CD4-positive, alpha-beta T cell treated with Interleukin-1 beta for 1 hour (primary cell): ENCODE results near the gene DYRK3.
"Not testable (repeated sequence)": the region's sequence is repeated elsewhere in the genome, so short reads cannot be mapped to it uniquely, and the experiment has no call there.

Experiments used
- DNase-seq, 2 donors: peaks; one replicate each; pipeline ENCODE4 v3.0.0-alpha.2; 2020 to 2022

Gene DYRK3

DNA sequence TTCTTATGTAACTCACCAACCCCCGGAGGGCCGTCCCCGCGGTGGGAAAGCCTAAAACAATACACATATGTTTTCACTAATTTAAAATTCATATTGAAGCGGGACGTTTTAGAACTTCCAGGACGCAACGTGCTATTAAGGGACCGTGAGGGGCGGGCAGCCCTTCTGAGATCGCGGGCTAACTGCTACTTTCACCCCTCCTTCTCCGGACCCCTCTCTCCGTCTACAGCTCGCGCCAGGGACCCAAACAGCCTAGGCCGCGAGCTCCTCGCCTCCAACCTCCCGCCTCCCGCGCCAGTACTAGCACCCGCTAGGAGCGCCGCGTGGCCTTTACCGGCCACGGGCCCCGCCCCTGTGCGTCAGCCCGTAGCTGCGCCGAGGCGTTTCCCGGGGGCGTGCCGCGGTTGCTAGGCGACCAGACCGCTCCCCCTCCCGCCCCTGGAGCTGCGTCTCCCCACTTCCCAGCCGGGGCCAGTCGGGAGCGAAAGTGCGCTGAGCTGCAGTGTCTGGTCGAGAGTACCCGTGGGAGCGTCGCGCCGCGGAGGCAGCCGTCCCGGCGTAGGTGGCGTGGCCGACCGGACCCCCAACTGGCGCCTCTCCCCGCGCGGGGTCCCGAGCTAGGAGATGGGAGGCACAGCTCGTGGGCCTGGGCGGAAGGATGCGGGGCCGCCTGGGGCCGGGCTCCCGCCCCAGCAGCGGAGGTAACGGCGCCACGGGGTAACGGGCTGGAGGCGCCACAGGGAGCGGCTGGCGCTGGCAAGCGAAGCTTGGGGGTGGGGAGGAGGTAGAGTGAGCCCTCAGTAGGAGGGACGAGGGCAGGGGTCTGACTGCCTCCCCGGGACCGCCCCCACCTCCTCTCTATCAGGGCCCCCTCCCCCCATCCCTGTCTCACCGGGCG lies at the start of gene DYRK3:
DYRK3 (plus strand) TSS at position 457 of the 898 bp plus-strand sequence; CDS start at position 625, 168 bp downstream.
- DNase-seq: peak; percentile 89 to 90

DNA sequence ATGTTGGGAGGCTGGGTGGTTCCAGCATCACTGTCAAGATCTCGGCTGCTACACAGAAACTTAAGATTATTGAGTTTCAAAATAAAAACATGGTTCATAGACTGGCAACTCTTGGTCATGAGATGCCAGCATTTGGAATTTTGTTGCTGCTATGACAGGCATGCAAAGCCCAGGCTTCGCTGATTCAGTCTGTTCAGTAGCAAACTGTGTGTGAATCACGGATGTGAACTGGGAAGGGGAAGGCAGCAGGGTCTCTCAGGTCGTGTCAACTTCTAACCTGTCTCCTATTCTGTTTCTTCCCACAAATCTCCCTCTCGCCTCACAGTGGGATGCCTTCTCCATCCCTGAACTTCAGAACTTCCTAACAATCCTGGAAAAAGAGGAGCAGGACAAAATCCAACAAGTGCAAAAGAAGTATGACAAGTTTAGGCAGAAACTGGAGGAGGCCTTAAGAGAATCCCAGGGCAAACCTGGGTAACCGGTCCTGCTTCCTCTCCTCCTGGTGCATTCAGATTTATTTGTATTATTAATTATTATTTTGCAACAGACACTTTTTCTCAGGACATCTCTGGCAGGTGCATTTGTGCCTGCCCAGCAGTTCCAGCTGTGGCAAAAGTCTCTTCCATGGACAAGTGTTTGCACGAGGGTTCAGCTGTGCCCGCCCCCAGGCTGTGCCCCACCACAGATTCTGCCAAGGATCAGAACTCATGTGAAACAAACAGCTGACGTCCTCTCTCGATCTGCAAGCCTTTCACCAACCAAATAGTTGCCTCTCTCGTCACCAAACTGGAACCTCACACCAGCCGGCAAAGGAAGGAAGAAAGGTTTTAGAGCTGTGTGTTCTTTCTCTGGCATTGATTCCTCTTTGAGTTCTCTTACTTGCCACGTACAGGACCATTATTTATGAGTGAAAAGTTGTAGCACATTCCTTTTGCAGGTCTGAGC lies 48.6 kb upstream of the DYRK3 start:
- no peak for DNase-seq

DNA sequence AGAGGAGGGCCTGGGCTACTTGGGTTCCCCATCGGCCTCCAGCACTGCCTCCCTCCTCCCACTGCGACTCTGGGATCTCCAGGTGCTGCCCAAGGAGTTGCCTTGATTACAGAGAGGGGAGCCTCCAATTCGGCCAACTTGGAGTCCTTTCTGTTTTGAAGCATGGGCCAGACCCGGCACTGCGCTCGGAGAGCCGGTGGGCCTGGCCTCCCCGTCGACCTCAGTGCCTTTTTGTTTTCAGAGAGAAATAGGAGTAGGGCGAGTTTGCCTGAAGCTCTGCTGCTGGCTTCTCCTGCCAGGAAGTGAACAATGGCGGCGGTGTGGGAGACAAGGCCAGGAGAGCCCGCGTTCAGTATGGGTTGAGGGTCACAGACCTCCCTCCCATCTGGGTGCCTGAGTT lies 47.4 kb upstream of the DYRK3 start:
- DNase-seq: no peak

DNA sequence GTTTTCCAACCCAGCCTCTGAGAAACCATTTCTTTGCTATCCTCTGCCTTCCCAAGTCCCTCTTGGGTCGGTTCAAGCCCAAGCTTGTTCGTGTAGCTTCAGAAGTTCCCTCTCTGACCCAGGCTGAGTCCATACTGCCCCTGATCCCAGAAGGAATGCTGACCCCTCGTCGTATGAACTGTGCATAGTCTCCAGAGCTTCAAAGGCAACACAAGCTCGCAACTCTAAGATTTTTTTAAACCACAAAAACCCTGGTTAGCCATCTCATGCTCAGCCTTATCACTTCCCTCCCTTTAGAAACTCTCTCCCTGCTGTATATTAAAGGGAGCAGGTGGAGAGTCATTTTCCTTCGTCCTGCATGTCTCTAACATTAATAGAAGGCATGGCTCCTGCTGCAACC lies 46.8 kb upstream of the DYRK3 start:
- DNase-seq: no peak

DNA sequence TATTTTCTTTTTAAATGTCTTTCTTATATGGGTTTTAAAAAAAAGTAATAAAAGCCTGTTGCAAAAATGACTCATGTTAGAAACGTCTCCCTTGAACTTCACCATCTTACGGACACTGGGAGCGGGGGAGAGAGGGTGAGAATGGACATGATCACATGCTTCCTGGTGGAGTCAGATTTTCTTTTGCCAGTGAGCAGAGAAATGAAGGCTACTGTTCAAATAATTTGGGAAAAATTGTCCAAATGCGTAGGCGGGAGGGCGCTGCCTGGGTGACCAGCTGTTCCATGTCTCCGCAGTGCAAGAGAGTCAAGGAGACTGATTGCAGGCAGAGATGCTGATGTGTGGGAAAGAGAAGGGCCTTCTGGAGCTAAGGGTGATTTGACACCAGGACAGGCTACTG lies 46.1 kb upstream of the DYRK3 start:
- DNase-seq: no peak

DNA sequence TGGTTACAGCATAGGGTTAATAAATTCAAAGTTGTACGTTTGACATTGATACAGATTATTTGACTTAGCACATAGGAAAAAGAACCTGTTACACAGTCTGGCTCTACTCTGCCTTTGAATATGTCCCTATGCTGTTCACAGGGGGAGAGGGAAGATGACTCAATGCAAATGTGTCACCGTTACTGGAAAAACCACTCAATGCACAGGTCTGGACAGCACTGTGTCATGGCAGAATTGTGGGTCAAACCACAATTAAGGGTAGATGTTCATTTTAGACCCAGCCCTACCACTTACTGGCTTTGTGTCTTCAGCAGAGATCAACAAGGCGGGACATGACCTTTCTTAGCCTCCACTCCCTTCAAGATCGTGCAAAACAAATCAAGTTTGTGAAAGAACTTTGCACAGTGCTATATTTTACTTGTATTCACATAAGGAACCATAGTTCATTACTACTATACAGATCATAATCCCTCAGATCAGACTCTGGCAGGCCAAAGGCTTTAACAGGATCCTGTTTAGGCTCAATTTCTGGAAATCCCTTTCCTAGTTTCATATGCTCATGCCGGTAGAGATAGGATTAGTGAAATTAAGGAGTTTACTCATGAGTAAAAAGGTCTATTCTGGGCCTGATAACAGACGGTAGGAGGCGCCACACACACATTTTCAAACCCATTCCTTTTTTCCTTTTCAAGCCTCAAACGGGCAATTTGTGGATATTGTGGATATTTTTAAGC lies 45.1 kb upstream of the DYRK3 start:
- peak; percentile 30 to 54 for DNase-seq

DNA sequence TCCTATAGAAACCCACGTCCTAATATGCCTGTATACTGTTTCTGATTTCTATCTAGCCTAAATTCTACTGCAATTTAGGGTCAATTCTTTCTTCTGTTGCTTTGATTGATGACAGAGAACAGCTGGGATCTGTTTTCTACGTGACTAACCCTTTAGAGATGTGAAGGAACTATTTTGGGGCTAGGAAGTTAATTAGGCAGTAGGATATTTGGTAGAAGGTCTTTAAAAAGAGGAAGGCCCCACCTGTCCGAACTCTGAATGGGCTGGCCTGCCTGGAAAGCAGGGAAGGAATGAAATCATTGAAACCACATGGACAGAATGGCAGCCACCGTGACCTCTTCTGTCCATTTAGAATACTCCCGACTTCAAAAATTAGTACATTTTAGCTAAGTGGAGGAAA lies 44.1 kb upstream of the DYRK3 start:
- DNase-seq: no peak

DNA sequence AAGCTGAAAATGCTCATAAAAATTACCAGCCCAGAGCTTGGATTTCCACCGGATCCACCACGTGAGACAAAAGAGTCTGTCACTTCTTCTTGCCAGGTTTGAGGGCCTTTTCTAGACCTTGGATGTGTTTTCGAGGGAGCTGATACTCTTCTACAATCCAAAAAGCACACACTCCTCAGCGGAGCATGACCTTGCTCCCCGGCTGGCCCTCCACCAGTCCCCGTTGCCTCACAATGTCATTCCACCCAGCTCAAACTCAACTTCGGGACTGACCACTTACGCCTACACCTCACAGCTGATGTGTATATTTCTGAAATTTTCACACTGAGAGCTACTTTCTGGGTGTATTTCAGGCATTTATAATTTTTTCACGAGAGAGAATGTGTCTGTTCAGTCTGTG lies 43.6 kb upstream of the DYRK3 start:
- DNase-seq: no peak

DNA sequence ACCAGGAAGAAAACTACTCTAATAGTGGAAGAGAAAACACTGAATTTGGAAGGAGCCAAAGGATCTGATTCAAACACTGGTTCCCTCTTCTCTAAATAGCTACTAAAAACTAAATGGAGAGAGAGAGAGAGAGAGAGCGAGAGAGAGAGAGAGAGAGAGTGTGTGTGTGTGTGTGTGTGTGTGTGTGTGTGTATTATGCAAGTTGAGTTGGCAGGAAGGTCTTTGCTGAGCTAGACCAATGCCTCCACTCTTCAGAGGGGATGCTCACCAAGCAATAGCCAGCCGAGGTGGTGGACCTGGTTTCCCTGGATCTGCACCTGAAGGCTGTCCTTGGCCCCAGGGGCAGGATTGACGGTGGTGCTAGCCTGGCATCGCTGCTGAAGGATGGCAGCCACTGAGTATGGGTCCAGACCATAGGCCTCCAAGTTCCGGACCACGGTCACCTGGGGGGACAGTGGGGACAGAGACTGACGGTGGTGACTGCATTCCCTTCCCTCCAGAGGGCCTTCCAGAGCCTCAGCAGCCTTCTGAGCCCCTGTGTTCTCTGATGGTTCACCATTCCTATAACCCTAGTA lies 41.9 kb upstream of the DYRK3 start:
- DNase-seq: no peak

DNA sequence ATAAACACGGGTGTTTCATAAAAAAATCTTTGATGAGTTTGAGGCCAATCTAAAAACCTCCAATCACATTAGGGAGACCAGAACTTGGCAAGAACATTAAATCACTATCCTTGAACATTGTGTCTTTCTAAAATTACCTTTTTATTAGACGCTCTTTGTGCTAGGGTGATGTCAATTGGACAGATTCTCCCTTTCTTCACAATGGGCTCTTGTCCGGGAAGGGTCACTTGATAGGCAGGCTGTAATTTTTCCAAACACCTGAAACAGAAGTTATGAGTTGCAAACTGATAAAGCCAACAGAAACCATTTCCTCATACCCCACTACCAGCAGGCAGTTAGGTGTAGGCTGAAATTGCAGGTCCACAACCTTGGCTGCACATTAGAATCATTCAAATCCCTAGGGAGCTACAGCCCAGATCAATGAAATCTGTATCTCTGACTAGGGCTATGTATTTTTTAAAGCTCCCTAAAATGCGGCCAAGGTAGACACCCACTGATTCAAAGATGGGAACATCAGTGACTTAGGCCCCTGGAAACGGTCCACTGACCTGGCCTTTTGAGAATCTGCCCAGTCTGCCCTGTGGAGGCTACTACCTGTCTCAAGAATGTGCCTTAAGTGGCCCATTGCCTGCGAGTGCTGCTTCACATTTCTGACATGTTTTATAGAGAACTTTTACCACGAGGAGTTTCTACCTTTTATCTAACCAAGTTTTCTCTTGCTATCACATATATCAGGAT lies 39.6 kb upstream of the DYRK3 start:
- DNase-seq: no peak

DNA sequence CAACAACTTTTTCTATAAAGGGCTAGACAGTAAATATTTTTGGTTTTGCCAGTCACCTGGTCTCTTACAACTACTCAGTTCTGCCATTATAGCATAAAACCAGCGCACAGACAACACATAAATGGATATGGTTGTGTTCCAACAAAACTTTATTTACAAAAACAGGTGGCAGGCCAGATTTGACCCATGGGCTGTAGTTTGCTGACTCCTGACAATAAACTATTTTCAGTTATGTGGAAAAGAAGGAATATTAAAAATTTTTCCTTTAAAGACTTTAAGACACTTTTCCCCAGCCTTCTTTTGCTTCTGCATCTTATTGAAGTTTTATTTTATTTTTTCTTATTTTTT lies 39.0 kb upstream of the DYRK3 start:
- DNase-seq: no peak

DNA sequence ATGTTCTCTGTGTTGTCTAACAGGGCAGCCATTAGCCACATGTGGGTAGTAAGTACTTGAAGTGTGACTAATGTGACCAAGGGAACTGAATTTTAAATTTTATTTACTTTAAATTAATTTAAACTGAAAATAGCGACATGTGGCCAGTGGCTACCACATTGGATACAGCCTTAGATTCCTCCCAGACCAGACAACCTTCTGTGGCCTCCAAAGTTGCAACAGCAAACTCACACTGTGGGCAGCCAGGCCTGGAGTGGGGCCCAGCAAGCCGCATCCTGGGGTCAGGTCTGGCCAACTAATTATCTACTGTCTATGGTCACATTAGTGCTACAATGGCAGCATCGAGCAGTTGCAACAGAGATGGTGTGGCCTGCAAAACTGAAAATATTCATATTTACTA lies 34.8 kb upstream of the DYRK3 start:
- DNase-seq: no peak

DNA sequence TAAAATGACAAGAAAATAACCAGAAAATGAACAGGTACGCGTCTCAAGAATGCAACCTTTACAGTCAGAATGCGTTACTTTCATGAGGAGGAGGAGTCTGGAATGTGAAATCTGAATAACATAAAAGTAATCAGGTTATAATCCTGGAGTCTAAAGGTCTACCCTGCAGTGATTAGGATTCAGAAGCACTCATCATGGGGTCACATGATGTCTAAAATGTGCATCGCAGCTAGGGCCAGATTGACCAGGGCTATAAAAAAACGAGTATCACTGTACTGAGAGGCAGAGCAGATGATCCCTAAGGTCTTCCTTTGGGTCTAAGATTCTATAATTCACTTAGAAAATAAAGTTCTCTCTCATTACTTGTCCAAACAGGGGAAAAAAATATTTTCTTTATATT lies 30.5 kb upstream of the DYRK3 start:
- no peak for DNase-seq

DNA sequence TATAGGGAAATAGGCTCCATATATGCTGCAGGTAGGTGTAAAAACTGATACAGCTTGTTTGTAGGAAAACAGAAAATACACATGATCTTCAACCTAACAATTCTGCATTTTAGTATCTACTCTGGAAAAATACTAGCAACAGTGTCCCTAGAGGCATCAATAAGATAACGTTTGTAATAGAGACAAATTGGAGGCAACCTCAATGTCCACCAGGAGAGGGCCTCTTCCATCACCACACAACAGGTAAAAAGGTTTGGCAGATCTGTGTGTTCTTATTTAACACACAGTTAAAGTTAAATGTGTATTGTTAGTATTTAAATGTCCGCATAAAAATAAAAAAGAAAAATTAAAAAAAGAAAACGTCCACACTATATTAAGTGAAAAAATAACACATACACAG lies 28.5 kb upstream of the DYRK3 start:
- no peak for DNase-seq

DNA sequence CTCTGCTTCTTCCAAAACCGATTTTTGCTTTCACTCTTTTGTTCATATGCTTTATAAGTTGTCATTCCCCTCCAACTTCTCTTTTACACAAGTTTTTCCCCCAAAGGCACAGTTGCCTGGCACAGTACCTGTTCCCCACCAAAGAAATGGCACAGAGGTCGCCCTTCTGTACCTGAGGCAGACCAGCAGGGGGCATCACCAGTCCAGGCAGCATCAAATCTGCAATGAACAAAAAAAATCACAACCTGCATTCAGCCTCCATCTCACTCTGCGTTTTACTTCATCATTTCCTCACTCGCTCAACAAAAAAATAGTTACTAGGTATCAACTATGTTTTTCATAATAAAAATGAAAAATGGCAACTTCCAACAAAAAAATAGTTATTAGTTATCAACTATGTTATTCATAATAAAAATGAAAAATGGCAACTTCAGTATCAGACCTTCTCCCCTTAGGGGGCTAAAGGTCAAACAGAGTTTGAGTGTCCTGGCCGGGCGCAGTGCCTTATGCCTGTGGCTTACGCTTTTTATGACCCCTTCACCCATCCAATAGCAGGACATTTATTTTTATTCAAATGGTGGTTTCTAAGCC lies 27.1 kb upstream of the DYRK3 start:
- peak; percentile 50 to 65 for DNase-seq

DNA sequence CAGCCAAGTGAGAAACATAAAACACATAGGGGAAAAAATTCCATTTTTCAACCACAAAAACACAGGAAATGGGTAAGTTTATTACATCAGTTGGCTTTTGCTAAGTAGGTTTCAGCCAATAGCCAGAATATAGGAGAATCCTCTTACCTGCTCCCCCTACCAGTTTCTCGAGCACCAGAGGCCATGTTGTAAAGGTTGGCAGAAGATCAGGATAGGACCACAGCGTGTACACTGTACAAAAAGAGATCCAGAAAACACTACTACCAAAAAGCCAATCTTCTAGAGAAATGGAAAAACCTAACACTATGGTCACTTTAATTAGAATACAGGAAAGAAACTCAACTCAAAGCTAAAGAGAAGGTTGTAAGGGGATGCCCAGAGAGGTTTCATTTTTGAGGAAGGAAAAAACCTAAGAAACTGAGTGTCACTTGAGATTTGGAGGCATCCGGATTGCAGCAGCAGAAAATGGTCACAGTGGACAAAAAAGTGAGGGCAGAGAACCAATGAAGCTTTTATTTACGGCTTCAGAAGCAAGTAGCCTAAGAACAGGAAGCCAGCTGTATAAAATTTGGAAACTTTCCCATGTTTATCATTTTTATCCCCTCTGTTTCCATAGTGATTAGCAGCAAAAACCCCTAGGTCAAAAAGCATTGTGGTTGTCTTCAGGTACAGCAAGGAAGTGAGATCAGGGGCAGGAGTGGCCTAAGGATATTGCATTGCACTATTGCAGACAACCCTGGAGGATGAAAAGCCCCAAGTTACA lies 25.9 kb upstream of the DYRK3 start:
- no peak for DNase-seq

DNA sequence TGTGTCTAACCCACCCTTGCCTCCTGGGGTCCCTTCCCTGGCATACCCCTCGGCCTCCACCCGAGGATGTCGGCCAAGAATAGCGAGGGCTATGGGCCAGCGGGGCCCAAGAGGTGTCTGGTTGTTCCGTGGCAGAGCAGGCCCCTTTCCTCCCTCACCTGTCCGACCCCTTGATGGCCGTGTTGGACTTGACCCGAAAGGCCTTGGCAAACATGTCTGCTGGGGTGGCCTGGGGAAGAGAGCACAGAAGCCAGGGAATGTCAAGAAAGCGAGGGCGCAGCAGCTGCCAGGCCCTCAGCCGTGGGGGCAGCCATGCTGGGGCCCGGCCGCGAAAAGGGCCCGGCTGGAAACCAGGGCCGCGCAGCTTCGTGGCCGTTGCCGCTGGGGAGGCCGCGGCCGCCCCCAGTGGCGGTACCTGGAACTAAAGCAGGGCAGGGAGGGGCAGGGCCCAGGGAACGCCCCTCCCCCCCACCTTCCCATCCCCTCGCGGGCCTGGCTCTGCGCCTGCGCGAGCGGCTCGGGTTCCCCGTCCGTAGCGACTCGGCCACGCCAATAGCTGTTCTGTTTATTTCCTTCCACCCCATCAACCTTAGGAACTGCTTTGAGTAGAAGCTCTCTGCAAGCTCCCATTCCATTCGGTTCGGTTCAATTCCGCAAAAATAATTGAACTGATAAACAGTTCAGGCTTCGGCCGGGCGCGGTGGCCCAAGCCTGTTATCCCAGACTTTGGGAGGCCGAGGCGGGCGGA lies 23.0 kb upstream of the DYRK3 start, which contains the start of gene EIF2D:
EIF2D (minus strand) TSS at position 337 of the 748 bp plus-strand sequence; CDS start at position 214, 123 bp downstream.
- peak; percentile 94 to 95 for DNase-seq

DNA sequence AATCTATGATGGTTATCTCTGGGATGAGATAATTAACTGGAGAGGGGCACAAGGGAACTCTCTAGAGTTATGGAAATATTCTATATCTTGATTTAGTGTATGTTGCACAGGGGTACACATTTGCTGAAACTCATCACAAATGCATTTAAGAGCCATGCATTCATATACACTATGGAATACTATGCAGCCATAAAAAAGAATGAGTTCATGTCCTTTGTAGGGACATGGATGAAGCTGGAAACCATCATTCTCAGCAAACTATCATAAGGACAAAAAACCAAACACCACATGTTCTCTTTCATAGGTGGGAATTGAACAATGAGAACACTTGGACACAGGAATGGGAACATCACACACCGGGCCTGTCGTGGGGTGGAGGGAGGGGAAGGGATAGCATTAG lies 8.9 kb upstream of the DYRK3 start:
- DNase-seq: not testable (repeated sequence)

DNA sequence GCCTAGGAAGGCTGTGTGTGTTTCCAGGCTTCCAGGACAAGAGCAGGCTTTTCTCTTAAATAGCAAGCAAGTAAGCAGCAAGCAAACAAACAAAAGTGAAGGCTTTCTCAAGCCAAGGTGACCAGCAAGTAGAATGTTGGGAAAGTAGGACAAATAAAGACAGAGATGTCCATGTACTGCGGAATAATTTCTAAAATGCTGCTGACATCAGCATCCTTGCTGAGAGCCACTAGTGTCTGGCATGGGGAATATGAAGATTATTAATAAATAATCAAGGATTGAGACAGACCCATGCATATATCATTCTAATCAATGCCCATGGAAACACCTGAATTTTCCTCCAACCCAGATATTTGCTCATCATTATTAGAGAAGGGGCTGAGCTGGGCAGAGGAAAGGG lies 6.4 kb upstream of the DYRK3 start:
- no peak for DNase-seq

DNA sequence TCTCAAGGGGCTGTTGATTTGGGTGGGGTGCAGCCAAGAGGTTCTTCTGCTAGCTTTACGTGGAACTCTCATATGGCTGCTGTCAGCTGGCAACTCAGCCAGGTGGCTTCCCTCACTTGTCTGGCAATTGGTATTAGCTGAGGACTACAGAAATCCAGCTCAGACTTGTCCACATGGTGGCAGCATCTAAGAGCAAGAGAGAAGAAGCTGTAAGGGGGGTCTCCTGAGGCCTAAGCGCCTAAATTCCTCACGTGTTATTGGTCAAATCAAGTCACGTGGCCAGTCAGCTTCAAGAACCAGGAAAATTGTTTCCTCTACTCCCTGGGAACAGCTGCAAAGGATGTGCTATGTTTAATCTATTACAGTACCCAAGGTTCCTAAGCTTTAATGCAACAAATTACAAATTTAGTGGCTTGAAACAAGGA lies 4.2 kb upstream of the DYRK3 start:
- DNase-seq: peak; percentile 15 to 38
